GM12878 (cell line): Measurements from ENCODE around the gene ELAVL3. TPM values are rescaled to one million over a fixed set of nuclear protein-coding genes. Genes with fewer than 3 reads are reported as not detected.

ENCODE experiments used
- BCL11A ChIP-seq: IDR thresholded peaks from 2 replicates; pipeline ENCODE4 v1.6.1; 2011; ENCODE audit warnings: low read depth, low read length
- EZH2 ChIP-seq: IDR thresholded peaks from 2 replicates; pipeline ENCODE4 v1.6.1; 2012; ENCODE audit warnings: low read depth, mild to moderate bottlenecking, control low read depth, inconsistent platforms, low read length, borderline replicate concordance; ENCODE audit not compliant: control insufficient read depth
- HDGF ChIP-seq: fragments of 450-650 bp; IDR thresholded peaks from 2 replicates; pipeline ENCODE4 v1.6.1; 2016; ENCODE audit warnings: antibody characterized with exemption
- HSF1 ChIP-seq: fragments of 150-350 bp; IDR thresholded peaks from 2 replicates; pipeline ENCODE4 v1.6.1; 2014; ENCODE audit warnings: mild to moderate bottlenecking, low read depth, low read length
- IKZF1 ChIP-seq: fragments of 450-650 bp; conservative IDR thresholded peaks from 2 replicates; pipeline ENCODE4 v1.6.1; 2017; ENCODE audit warnings: antibody characterized with exemption, mild to moderate bottlenecking
- IRF4 ChIP-seq: IDR thresholded peaks from 2 replicates; pipeline ENCODE4 v1.6.1; 2011; ENCODE audit warnings: low read depth, low read length
- KAT2A ChIP-seq: conservative IDR thresholded peaks from 2 replicates; pipeline ENCODE4 v1.6.1; 2011; ENCODE audit warnings: low read depth, low read length; ENCODE audit not compliant: control insufficient read depth
- KLF5 ChIP-seq: fragments of 450-650 bp; IDR thresholded peaks from 2 replicates; pipeline ENCODE4 v1.6.1; 2014; ENCODE audit warnings: mild to moderate bottlenecking; ENCODE audit not compliant: partially characterized antibody
- MEF2B ChIP-seq: fragments of 450-650 bp; IDR thresholded peaks from 2 replicates; pipeline ENCODE4 v1.6.1; 2018; ENCODE audit warnings: mild to moderate bottlenecking, moderate library complexity; ENCODE audit not compliant: partially characterized antibody, poor library complexity, severe bottlenecking
- NKRF ChIP-seq: fragments of 450-650 bp; conservative IDR thresholded peaks from 2 replicates; pipeline ENCODE4 v1.6.1; 2017; ENCODE audit warnings: mild to moderate bottlenecking, moderate library complexity
- NR2F1 ChIP-seq: fragments of 450-650 bp; conservative IDR thresholded peaks from 2 replicates; pipeline ENCODE4 v1.6.1; 2017; ENCODE audit warnings: mild to moderate bottlenecking
- POLR2A ChIP-seq: IDR thresholded peaks from 2 replicates; pipeline ENCODE4 v1.6.1; 2011; ENCODE audit warnings: low read depth, mild to moderate bottlenecking, low read length
- POLR2AphosphoS5 ChIP-seq: IDR thresholded peaks from 2 replicates; pipeline ENCODE4 v1.6.1; 2011; ENCODE audit warnings: mild to moderate bottlenecking, low read length, inconsistent platforms
- SMAD5 ChIP-seq: IDR thresholded peaks from 2 replicates; pipeline ENCODE4 v1.6.1; 2016; ENCODE audit warnings: antibody characterized with exemption, low read depth
- SPI1 ChIP-seq: IDR thresholded peaks from 2 replicates; pipeline ENCODE4 v1.6.1; 2011; ENCODE audit warnings: low read depth, mild to moderate bottlenecking, low read length, moderate library complexity, borderline replicate concordance; ENCODE audit not compliant: insufficient read depth
- STAT3 ChIP-seq: IDR thresholded peaks from 2 replicates; pipeline ENCODE4 v1.6.1; 2011; ENCODE audit warnings: low read depth, low read length, improper control_type of control experiment
- SUPT20H ChIP-seq: IDR thresholded peaks from 2 replicates; pipeline ENCODE4 v1.6.1; 2011; ENCODE audit warnings: low read depth, mild to moderate bottlenecking, low read length, moderate library complexity, borderline replicate concordance; ENCODE audit not compliant: control insufficient read depth
- ZNF622 ChIP-seq: fragments of 450-650 bp; IDR thresholded peaks from 2 replicates; pipeline ENCODE4 v1.6.1; 2017; ENCODE audit warnings: mild to moderate bottlenecking, inconsistent platforms
- polyA plus RNA-seq, 11 experiments: library from polyadenylated mRNA; depleted of rRNA in 4 of 11; unstranded in 6 of 11; stranded (reverse) in 5 of 11; fragments of >200 nt; fragmentation: Nextera tagmentation in 4 of 11; fragmentation: Illumina TruSeq in 1 of 11; extraction: Ambion mirVana in 4 of 11; extraction: Trizol in 1 of 11; gene quantifications; 1 replicate in 1 of 11; 2 replicates in 10 of 11; pipeline versions ENCODE4 v1.2.1 to v1.2.3, GENCODE V29; 2011 to 2016; ENCODE audit warnings: inconsistent platforms in 2 of 11, missing spikeins in 2 of 11, low read depth in 1 of 11
- total RNA-seq, 4 experiments: library from RNA; depleted of rRNA in 3 of 4; stranded (reverse); fragments of >200 nt in 3 of 4; fragmentation: Illumina TruSeq in 1 of 4; extraction: Trizol in 1 of 4; gene quantifications; 2 replicates each; pipeline versions ENCODE4 v1.2.1 to v1.2.3, GENCODE V29; 2013 to 2021
- TF ChIP-seq, protein P1 (sequence below): fragments of 450-650 bp; IDR thresholded peaks from 2 replicates; pipeline ENCODE4 v1.6.1; 2017; ENCODE audit warnings: mild to moderate bottlenecking, low read depth, inconsistent platforms; ENCODE audit not compliant: poor library complexity, severe bottlenecking
- TF ChIP-seq, protein P2 (sequence below), 3 experiments: IDR thresholded peaks in 2 of 3; conservative IDR thresholded peaks in 1 of 3; 2 replicates each; pipeline ENCODE4 v1.5.1; 2011; ENCODE audit warnings: low read depth in 3 of 3, low read length in 3 of 3, mild to moderate bottlenecking in 3 of 3, control low read depth in 2 of 3, moderate library complexity in 2 of 3, inconsistent platforms in 1 of 3, mixed read lengths in 1 of 3; ENCODE audit not compliant: control insufficient read depth in 2 of 3, insufficient read depth in 1 of 3; ENCODE audit errors: extremely low read depth in 1 of 3

Gene ELAVL3
- total and polyA plus RNA-seq, 10 of the 15 experiments (the other 5 are each of a cell fraction or from before 2014, with no cell fraction given): under 0.01 to 0.05 (median 0.01) TPM; not detected in 7

- TF ChIP-seq, protein P1, sequence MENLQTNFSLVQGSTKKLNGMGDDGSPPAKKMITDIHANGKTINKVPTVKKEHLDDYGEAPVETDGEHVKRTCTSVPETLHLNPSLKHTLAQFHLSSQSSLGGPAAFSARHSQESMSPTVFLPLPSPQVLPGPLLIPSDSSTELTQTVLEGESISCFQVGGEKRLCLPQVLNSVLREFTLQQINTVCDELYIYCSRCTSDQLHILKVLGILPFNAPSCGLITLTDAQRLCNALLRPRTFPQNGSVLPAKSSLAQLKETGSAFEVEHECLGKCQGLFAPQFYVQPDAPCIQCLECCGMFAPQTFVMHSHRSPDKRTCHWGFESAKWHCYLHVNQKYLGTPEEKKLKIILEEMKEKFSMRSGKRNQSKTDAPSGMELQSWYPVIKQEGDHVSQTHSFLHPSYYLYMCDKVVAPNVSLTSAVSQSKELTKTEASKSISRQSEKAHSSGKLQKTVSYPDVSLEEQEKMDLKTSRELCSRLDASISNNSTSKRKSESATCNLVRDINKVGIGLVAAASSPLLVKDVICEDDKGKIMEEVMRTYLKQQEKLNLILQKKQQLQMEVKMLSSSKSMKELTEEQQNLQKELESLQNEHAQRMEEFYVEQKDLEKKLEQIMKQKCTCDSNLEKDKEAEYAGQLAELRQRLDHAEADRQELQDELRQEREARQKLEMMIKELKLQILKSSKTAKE: no peak
- peak; percentile 82 for TF ChIP-seq IKZF1
- no peak for TF ChIP-seq SUPT20H
- no peak for TF ChIP-seq HDGF
- peak; percentile 85 for TF ChIP-seq POLR2A
- no peak for TF ChIP-seq POLR2AphosphoS5
- TF ChIP-seq ZNF622: no peak
- TF ChIP-seq NR2F1: peak; percentile 53; the same call in 1 of the 2 replicates
- no peak for TF ChIP-seq SPI1
- TF ChIP-seq IRF4: no peak
- TF ChIP-seq EZH2: no peak
- TF ChIP-seq BCL11A: no peak
- no peak for TF ChIP-seq MEF2B
- TF ChIP-seq NKRF: peak; percentile 84
- TF ChIP-seq KLF5: no peak
- no peak for TF ChIP-seq STAT3
- TF ChIP-seq HSF1: no peak
- no peak for TF ChIP-seq SMAD5
- TF ChIP-seq KAT2A: no peak
- TF ChIP-seq, protein P2, sequence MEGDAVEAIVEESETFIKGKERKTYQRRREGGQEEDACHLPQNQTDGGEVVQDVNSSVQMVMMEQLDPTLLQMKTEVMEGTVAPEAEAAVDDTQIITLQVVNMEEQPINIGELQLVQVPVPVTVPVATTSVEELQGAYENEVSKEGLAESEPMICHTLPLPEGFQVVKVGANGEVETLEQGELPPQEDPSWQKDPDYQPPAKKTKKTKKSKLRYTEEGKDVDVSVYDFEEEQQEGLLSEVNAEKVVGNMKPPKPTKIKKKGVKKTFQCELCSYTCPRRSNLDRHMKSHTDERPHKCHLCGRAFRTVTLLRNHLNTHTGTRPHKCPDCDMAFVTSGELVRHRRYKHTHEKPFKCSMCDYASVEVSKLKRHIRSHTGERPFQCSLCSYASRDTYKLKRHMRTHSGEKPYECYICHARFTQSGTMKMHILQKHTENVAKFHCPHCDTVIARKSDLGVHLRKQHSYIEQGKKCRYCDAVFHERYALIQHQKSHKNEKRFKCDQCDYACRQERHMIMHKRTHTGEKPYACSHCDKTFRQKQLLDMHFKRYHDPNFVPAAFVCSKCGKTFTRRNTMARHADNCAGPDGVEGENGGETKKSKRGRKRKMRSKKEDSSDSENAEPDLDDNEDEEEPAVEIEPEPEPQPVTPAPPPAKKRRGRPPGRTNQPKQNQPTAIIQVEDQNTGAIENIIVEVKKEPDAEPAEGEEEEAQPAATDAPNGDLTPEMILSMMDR (IDR thresholded peaks at IDR 0.05 in 2 of 3, conservative IDR thresholded peaks at IDR 0.05 in 1 of 3; ENCODE audit: control insufficient read depth in 2 of 3, extremely low read depth in 1 of 3, insufficient read depth in 1 of 3, low read depth in 3 of 3, low read length in 3 of 3): no peak
These were observed 24.8 kb upstream of the ELAVL3 start, which contains the start of gene ZNF653 (continued) for GRCh38 chr19:11505504-11506100.
